Esophagus muscularis mucosa (tissue), 4 donors: ENCODE data around the gene VEPH1. TPM values are rescaled to one million over a fixed set of nuclear protein-coding genes. Genes with fewer than 3 reads are reported as not detected.

ENCODE experiments used
- DNase-seq: peaks from one replicate; pipeline ENCODE4 v3.0.0-alpha.2; 2017; ENCODE audit errors: extremely low spot score
- H3K27ac ChIP-seq, 4 donors: fragments of 200-600 bp; sonication (generic); replicated peaks in 1 of 4; 1 replicate in 3 of 4; 2 replicates in 1 of 4; pipeline ENCODE4 v1.5.1; 2016 to 2019; ENCODE audit warnings: mild to moderate bottlenecking in 1 of 4
- H3K27me3 ChIP-seq, 4 donors: fragments of 200-600 bp; sonication (generic); one replicate each; pipeline versions ENCODE4 v1.5.1 to v1.6.0; 2016 to 2019
- H3K36me3 ChIP-seq, 4 donors: fragments of 200-600 bp; sonication (generic); one replicate each; pipeline ENCODE4 v1.5.1; 2016 to 2019
- H3K4me1 ChIP-seq, 4 donors: fragments of 200-600 bp; sonication (generic); one replicate each; pipeline ENCODE4 v1.5.1; 2016 to 2019
- H3K4me3 ChIP-seq, 4 donors: fragments of 200-600 bp; sonication (generic); 1 replicate in 2 of 4; 2 replicates in 2 of 4; pipeline ENCODE4 v1.5.1; 2016 to 2019; ENCODE audit warnings: mild to moderate bottlenecking in 4 of 4, moderate library complexity in 1 of 4
- H3K9me3 ChIP-seq, 4 donors: fragments of 200-600 bp; sonication (generic); 1 replicate in 3 of 4; 2 replicates in 1 of 4; pipeline ENCODE4 v1.5.1; 2016 to 2019
- CTCF ChIP-seq, 3 experiments: fragments of 200-600 bp in 2 of 3; fragments of 450-650 bp in 1 of 3; sonication (generic) in 2 of 3; IDR thresholded peaks; one replicate each; pipeline ENCODE4 v1.5.1; 2017 to 2019; ENCODE audit warnings: antibody characterized with exemption in 3 of 3, mild to moderate bottlenecking in 2 of 3, moderate library complexity in 1 of 3
- EP300 ChIP-seq: sonication (generic); formaldehyde crosslinking; IDR thresholded peaks from one replicate; pipeline ENCODE4 v1.6.1; 2017; ENCODE audit warnings: antibody characterized with exemption
- POLR2A ChIP-seq: fragments of 450-650 bp; IDR thresholded peaks from one replicate; pipeline ENCODE4 v1.6.1; 2017; ENCODE audit warnings: antibody characterized with exemption, moderate library complexity, mild to moderate bottlenecking, low read depth
- POLR2AphosphoS5 ChIP-seq, 2 donors: sonication (generic); formaldehyde crosslinking; IDR thresholded peaks; one replicate each; pipeline ENCODE4 v1.6.1; 2017; ENCODE audit warnings: antibody characterized with exemption in 2 of 2
- WGBS: methylation state at CpG from one replicate; pipeline ENCODE4 v1.1.5; 2018; 5-methylcytosine and 5-hydroxymethylcytosine counted together
- intact Hi-C: fragments of 100-400 bp; cut with DNase I; formaldehyde crosslinking; loops from one replicate; pipeline ENCODE4 v1.15.1; 2023
- total RNA-seq, 4 donors: library from RNA; depleted of rRNA; stranded (reverse); fragments of >200 nt; gene quantifications; one replicate each; pipeline versions ENCODE4 v1.1.0 to v1.2.1, GENCODE V29; 2016

The VEPH1 gene
- total RNA-seq, 4 donors from 2014 or later: 0.23 to 1.2 (median 0.52) TPM; not detected in 1

GRCh38 chr3:157516928-157517327 is 13.7 kb upstream of the VEPH1 start:
- TF ChIP-seq POLR2AphosphoS5 (IDR thresholded peaks at IDR 0.05) (no peak), EP300 (no peak), CTCF (IDR thresholded peaks at IDR 0.05) (no peak), POLR2A (no peak)
- H3K4me1 ChIP-seq: no peaks in the 10 kb centered on the region
- H3K9me3 ChIP-seq: peaks cover 0 to 10% (median 0%) of the 10 kb centered on the region in 4 donors
- H3K27ac ChIP-seq: no peak overlapping the region
- H3K36me3 ChIP-seq: no peaks in the 10 kb centered on the region
- no peak overlapping the region for H3K4me3 ChIP-seq
- H3K27me3 ChIP-seq: no peaks in the 10 kb centered on the region
- DNase-seq: no peak
- intact Hi-C loops: no loop called here

GRCh38 chr3:157515398-157515797 is 12.2 kb upstream of the VEPH1 start:
- TF ChIP-seq POLR2AphosphoS5 (IDR thresholded peaks at IDR 0.05) (no peak), EP300 (no peak), POLR2A (no peak), CTCF (IDR thresholded peaks at IDR 0.05) (no peak)
- 86% methylated on average over 5 of the region's 5 CpGs for WGBS
- Histone ChIP-seq H3K9me3 (peaks cover 0 to 10% (median 0%) of the 10 kb centered on the region in 4 donors), H3K27me3 (no peaks in the 10 kb centered on the region), H3K27ac (no peak overlapping the region), H3K4me1 (no peaks in the 10 kb centered on the region), H3K4me3 (no peak overlapping the region), H3K36me3 (no peaks in the 10 kb centered on the region)
- intact Hi-C loops: no loop called here
- no peak for DNase-seq

- Histone ChIP-seq H3K9me3 (peaks cover 0 to 9% (median 0%) of the 10 kb centered on the region in 4 donors), H3K27ac (no peak overlapping the region), H3K27me3 (no peaks in the 10 kb centered on the region), H3K4me3 (no peak overlapping the region), H3K36me3 (no peaks in the 10 kb centered on the region), H3K4me1 (no peaks in the 10 kb centered on the region)
- TF ChIP-seq POLR2A (no peak), CTCF (IDR thresholded peaks at IDR 0.05) (no peak), EP300 (no peak), POLR2AphosphoS5 (IDR thresholded peaks at IDR 0.05) (no peak)
- WGBS: 80% methylated on average over 4 of the region's 4 CpGs
- no peak for DNase-seq
- intact Hi-C loops: no loop called here
These were observed 11.2 kb upstream of the VEPH1 start for GRCh38 chr3:157514371-157514895.

- TF ChIP-seq EP300: no peak
- TF ChIP-seq CTCF (IDR thresholded peaks at IDR 0.05): no peak
- no peak for TF ChIP-seq POLR2A
- no peak for TF ChIP-seq POLR2AphosphoS5 (IDR thresholded peaks at IDR 0.05)
- H3K4me3 ChIP-seq: no peak overlapping the region
- H3K27me3 ChIP-seq: no peaks in the 10 kb centered on the region
- 79% methylated on average over 1 of the region's 1 CpG for WGBS
- H3K36me3 ChIP-seq: no peaks in the 10 kb centered on the region
- intact Hi-C loops: no loop called here
- H3K9me3 ChIP-seq: peaks cover 0 to under 1% (median 0%) of the 10 kb centered on the region in 4 donors
- no peaks in the 10 kb centered on the region for H3K4me1 ChIP-seq
- no peak for DNase-seq
- no peak overlapping the region for H3K27ac ChIP-seq
These were observed 10.4 kb upstream of the VEPH1 start for GRCh38 chr3:157513585-157513984.

GRCh38 chr3:157512534-157512933 is 9.3 kb upstream of the VEPH1 start:
- intact Hi-C loops: no loop called here
- WGBS: 70% methylated on average over 5 of the region's 5 CpGs

More at GRCh38 chr3:157512534-157512933, 9.3 kb upstream of the VEPH1 start:
- TF ChIP-seq CTCF (IDR thresholded peaks at IDR 0.05): no peak
- Histone ChIP-seq H3K4me1 (no peaks in the 10 kb centered on the region), H3K27ac (no peak overlapping the region), H3K27me3 (no peaks in the 10 kb centered on the region), H3K9me3 (no peaks in the 10 kb centered on the region), H3K4me3 (no peak overlapping the region), H3K36me3 (no peaks in the 10 kb centered on the region)
- no peak for DNase-seq
